Esophagus muscularis mucosa (tissue), 4 donors: ENCODE data around the gene NALCN. TPM values are rescaled to one million over a fixed set of nuclear protein-coding genes. Genes with fewer than 3 reads are reported as not detected.
A peak's percentile ranks its signal among the peaks of the same experiment; 100 is the strongest.

Source experiments
- DNase-seq: peaks from one replicate; pipeline ENCODE4 v3.0.0-alpha.2; 2017; ENCODE audit errors: extremely low spot score
- H3K27ac ChIP-seq, 4 donors: fragments of 200-600 bp; sonication (generic); replicated peaks in 1 of 4; 1 replicate in 3 of 4; 2 replicates in 1 of 4; pipeline ENCODE4 v1.5.1; 2016 to 2019; ENCODE audit warnings: mild to moderate bottlenecking in 1 of 4
- H3K27me3 ChIP-seq, 4 donors: fragments of 200-600 bp; sonication (generic); one replicate each; pipeline versions ENCODE4 v1.5.1 to v1.6.0; 2016 to 2019
- H3K36me3 ChIP-seq, 4 donors: fragments of 200-600 bp; sonication (generic); one replicate each; pipeline ENCODE4 v1.5.1; 2016 to 2019
- H3K4me1 ChIP-seq, 4 donors: fragments of 200-600 bp; sonication (generic); one replicate each; pipeline ENCODE4 v1.5.1; 2016 to 2019
- H3K4me3 ChIP-seq, 4 donors: fragments of 200-600 bp; sonication (generic); 1 replicate in 2 of 4; 2 replicates in 2 of 4; pipeline ENCODE4 v1.5.1; 2016 to 2019; ENCODE audit warnings: mild to moderate bottlenecking in 4 of 4, moderate library complexity in 1 of 4
- H3K9me3 ChIP-seq, 4 donors: fragments of 200-600 bp; sonication (generic); 1 replicate in 3 of 4; 2 replicates in 1 of 4; pipeline ENCODE4 v1.5.1; 2016 to 2019
- EP300 ChIP-seq: sonication (generic); formaldehyde crosslinking; IDR thresholded peaks from one replicate; pipeline ENCODE4 v1.6.1; 2017; ENCODE audit warnings: antibody characterized with exemption
- POLR2A ChIP-seq: fragments of 450-650 bp; IDR thresholded peaks from one replicate; pipeline ENCODE4 v1.6.1; 2017; ENCODE audit warnings: antibody characterized with exemption, moderate library complexity, mild to moderate bottlenecking, low read depth
- POLR2AphosphoS5 ChIP-seq, 2 donors: sonication (generic); formaldehyde crosslinking; IDR thresholded peaks; one replicate each; pipeline ENCODE4 v1.6.1; 2017; ENCODE audit warnings: antibody characterized with exemption in 2 of 2
- WGBS: methylation state at CpG from one replicate; pipeline ENCODE4 v1.1.5; 2018; 5-methylcytosine and 5-hydroxymethylcytosine counted together
- intact Hi-C: fragments of 100-400 bp; cut with DNase I; formaldehyde crosslinking; loops from one replicate; pipeline ENCODE4 v1.15.1; 2023
- total RNA-seq, 4 donors: library from RNA; depleted of rRNA; stranded (reverse); fragments of >200 nt; gene quantifications; one replicate each; pipeline versions ENCODE4 v1.1.0 to v1.2.1, GENCODE V29; 2016
- TF ChIP-seq, protein P1 (sequence below), 3 experiments: fragments of 200-600 bp in 2 of 3; fragments of 450-650 bp in 1 of 3; sonication (generic) in 2 of 3; IDR thresholded peaks; one replicate each; pipeline ENCODE4 v1.5.1; 2017 to 2019; ENCODE audit warnings: antibody characterized with exemption in 3 of 3, mild to moderate bottlenecking in 2 of 3, moderate library complexity in 1 of 3

Gene NALCN
- total RNA-seq, 4 donors from 2014 or later = 0.42 to 0.83 (median 0.54) TPM

- intact Hi-C loops = no loop called here
- Histone ChIP-seq H3K9me3 (no peaks in the 10 kb centered on the region), H3K4me1 (no peaks in the 10 kb centered on the region), H3K36me3 (peaks cover 0 to 12% (median 0%) of the 10 kb centered on the region in 4 donors), H3K27me3 (peaks cover 0 to 9% (median 0%) of the 10 kb centered on the region in 4 donors), H3K4me3 (no peak overlapping the region), H3K27ac (no peak overlapping the region)
- WGBS = 45% methylated on average over 5 of the region's 5 CpGs
- TF ChIP-seq EP300 (no peak), POLR2AphosphoS5 (IDR thresholded peaks at IDR 0.05) (no peak), POLR2A (no peak)
- TF ChIP-seq, protein P1, sequence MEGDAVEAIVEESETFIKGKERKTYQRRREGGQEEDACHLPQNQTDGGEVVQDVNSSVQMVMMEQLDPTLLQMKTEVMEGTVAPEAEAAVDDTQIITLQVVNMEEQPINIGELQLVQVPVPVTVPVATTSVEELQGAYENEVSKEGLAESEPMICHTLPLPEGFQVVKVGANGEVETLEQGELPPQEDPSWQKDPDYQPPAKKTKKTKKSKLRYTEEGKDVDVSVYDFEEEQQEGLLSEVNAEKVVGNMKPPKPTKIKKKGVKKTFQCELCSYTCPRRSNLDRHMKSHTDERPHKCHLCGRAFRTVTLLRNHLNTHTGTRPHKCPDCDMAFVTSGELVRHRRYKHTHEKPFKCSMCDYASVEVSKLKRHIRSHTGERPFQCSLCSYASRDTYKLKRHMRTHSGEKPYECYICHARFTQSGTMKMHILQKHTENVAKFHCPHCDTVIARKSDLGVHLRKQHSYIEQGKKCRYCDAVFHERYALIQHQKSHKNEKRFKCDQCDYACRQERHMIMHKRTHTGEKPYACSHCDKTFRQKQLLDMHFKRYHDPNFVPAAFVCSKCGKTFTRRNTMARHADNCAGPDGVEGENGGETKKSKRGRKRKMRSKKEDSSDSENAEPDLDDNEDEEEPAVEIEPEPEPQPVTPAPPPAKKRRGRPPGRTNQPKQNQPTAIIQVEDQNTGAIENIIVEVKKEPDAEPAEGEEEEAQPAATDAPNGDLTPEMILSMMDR (IDR thresholded peaks at IDR 0.05) = no peak
- no peak for DNase-seq
Measured at GRCh38 chr13:101053301-101054093, 362.8 kb downstream of the NALCN start.

- DNase-seq = peak; percentile 26
- peaks cover 0 to 5% (median 0%) of the 10 kb centered on the region in 4 donors for H3K27me3 ChIP-seq
- 63% methylated on average over 6 of the region's 6 CpGs for WGBS
- H3K36me3 ChIP-seq = no peaks in the 10 kb centered on the region
- no peak overlapping the region for H3K4me3 ChIP-seq
- H3K4me1 ChIP-seq = no peaks in the 10 kb centered on the region
- H3K27ac ChIP-seq = no peak overlapping the region
- intact Hi-C loops = no loop called here
- no peaks in the 10 kb centered on the region for H3K9me3 ChIP-seq
- no peak for TF ChIP-seq POLR2AphosphoS5 (IDR thresholded peaks at IDR 0.05)
Measured at GRCh38 chr13:101049166-101049850, 367.0 kb downstream of the NALCN start.

DNA sequence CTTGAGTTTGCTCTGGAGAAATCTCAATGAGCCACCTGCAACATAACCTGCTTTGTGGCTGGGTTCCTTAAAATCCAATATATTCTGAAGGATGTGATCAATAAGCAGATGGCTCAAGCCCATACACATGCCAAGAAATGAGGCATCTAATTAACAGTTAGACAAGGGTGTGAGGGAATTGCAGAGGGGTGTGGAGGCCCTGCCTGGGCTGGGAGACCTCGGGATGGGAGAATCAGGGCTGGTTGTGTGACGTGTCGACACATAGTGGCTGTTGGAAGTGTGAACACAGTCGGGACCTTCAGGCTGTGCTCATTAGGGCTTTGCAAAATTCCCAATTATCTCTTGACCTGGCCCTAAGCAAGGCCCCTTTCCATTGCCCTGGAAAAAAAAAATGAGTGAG lies 379.8 kb downstream of the NALCN start:
- Histone ChIP-seq H3K9me3 (peaks cover 0 to 6% (median 2%) of the 10 kb centered on the region in 4 donors), H3K36me3 (no peaks in the 10 kb centered on the region), H3K27ac (no peak overlapping the region), H3K4me1 (no peaks in the 10 kb centered on the region), H3K27me3 (peaks cover 0 to 3% (median 0%) of the 10 kb centered on the region in 4 donors), H3K4me3 (no peak overlapping the region)
- intact Hi-C loops = no loop called here
- peak; percentile 85 for DNase-seq
- TF ChIP-seq POLR2AphosphoS5 (IDR thresholded peaks at IDR 0.05) = no peak
- no peak for TF ChIP-seq EP300
- TF ChIP-seq, protein P1 (IDR thresholded peaks at IDR 0.05) = no peak
- TF ChIP-seq POLR2A = no peak
- 68% methylated on average over 4 of the region's 4 CpGs for WGBS

DNA sequence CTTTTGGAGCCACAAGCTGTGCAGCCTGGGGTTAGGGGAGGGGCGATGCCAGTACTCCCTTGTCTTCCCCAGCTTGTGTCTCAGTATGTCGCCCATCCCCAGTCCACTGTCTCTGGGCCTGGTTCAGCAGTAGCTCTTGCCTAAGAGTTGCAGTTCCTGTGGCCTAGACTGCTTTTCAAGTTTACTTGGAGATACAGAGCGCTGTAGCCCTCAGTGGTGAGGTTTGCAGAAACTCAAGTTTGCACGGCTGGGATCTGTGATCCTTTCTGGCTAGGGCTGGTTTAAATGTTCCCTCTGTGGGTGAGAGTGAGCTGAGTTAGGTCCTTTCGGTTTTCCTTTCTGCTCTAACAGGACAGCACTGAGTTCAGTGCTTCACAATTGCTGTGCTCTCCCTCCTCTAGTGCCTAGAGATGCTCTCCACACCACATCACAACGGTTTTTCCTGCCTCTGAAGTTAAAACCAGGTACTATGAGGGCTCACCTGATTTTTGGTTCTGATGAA lies 381.1 kb downstream of the NALCN start:
- intact Hi-C loops = no loop called here

More for the DNA sequence above, 381.1 kb downstream of the NALCN start:
- Histone ChIP-seq H3K9me3 (peaks cover 0 to 6% (median 0%) of the 10 kb centered on the region in 4 donors), H3K4me1 (no peaks in the 10 kb centered on the region), H3K27ac (no peak overlapping the region), H3K27me3 (peaks cover 0 to 3% (median 0%) of the 10 kb centered on the region in 4 donors), H3K36me3 (no peaks in the 10 kb centered on the region), H3K4me3 (no peak overlapping the region)
- WGBS = 79% methylated on average over 5 of the region's 6 CpGs
- no peak for TF ChIP-seq POLR2A
- TF ChIP-seq EP300 = no peak
- no peak for TF ChIP-seq POLR2AphosphoS5 (IDR thresholded peaks at IDR 0.05)
- TF ChIP-seq, protein P1 (IDR thresholded peaks at IDR 0.05) = no peak
- peak; percentile 77 for DNase-seq
